Hepatocyte (in vitro differentiated cells): Measurements from ENCODE around the gene COX6B2. TPM values are rescaled to one million over a fixed set of nuclear protein-coding genes. Genes with fewer than 3 reads are reported as not detected.

Experiments
- DNase-seq: peaks from one replicate; pipeline ENCODE4 v3.0.0-alpha.2; 2016; ENCODE audit warnings: low spot score
- H2AFZ ChIP-seq: fragments of 200-600 bp; sonication (generic); 2 replicates; pipeline ENCODE4 v1.6.0; 2016; ENCODE audit warnings: antibody characterized with exemption, mild to moderate bottlenecking
- H3K27ac ChIP-seq: fragments of 200-600 bp; sonication (generic); 2 replicates; pipeline ENCODE4 v1.5.1; 2016; ENCODE audit warnings: mild to moderate bottlenecking
- H3K27me3 ChIP-seq: fragments of 200-600 bp; sonication (generic); 2 replicates; pipeline ENCODE4 v1.6.1; 2016
- H3K36me3 ChIP-seq: fragments of 200-600 bp; sonication (generic); replicated peaks from 2 replicates; pipeline ENCODE4 v1.5.1; 2016; ENCODE audit warnings: low read depth; ENCODE audit not compliant: insufficient read depth
- H3K4me1 ChIP-seq: fragments of 200-600 bp; sonication (generic); 2 replicates; pipeline ENCODE4 v1.5.1; 2016; ENCODE audit warnings: mild to moderate bottlenecking, moderate library complexity; ENCODE audit not compliant: insufficient read depth
- H3K4me2 ChIP-seq: fragments of 200-600 bp; sonication (generic); 2 replicates; pipeline ENCODE4 v1.6.0; 2016
- H3K4me3 ChIP-seq: fragments of 200-600 bp; sonication (generic); 2 replicates; pipeline ENCODE4 v1.5.1; 2016; ENCODE audit warnings: mild to moderate bottlenecking
- H3K79me2 ChIP-seq: fragments of 200-600 bp; sonication (generic); 2 replicates; pipeline ENCODE4 v1.6.0; 2017; ENCODE audit warnings: mild to moderate bottlenecking
- H3K9me2 ChIP-seq: fragments of 200-600 bp; sonication (generic); replicated peaks from 2 replicates; pipeline ENCODE4 v1.6.0; 2017; ENCODE audit warnings: mild to moderate bottlenecking; ENCODE audit not compliant: insufficient read depth
- H3K9me3 ChIP-seq: fragments of 200-600 bp; sonication (generic); 2 replicates; pipeline ENCODE4 v1.5.1; 2016; ENCODE audit warnings: low read depth, mild to moderate bottlenecking
- H4K20me1 ChIP-seq: fragments of 200-600 bp; sonication (generic); 2 replicates; pipeline ENCODE4 v1.6.0; 2016; ENCODE audit warnings: mild to moderate bottlenecking; ENCODE audit not compliant: insufficient read depth, poor library complexity, severe bottlenecking
- EZH2 ChIP-seq: fragments of 200-600 bp; sonication (generic); IDR thresholded peaks from 2 replicates; pipeline ENCODE4 v1.6.1; 2016; ENCODE audit warnings: antibody characterized with exemption, mild to moderate bottlenecking, borderline replicate concordance
- EZH2phosphoT487 ChIP-seq: fragments of 200-600 bp; sonication (generic); IDR thresholded peaks from one replicate; pipeline ENCODE4 v1.6.1; 2018; ENCODE audit warnings: antibody characterized with exemption, mild to moderate bottlenecking, low read depth, moderate library complexity; ENCODE audit not compliant: unreplicated experiment, severe bottlenecking
- WGBS: methylation state at CpG from one replicate; pipeline ENCODE4 v1.1.6; 2016; ENCODE audit warnings: low lambda C conversion rate; ENCODE audit errors: missing lambda C conversion rate; 5-methylcytosine and 5-hydroxymethylcytosine counted together
- polyA plus RNA-seq: library from polyadenylated mRNA; unstranded; fragments of >200 nt; fragmentation: Nextera tagmentation; extraction: Ambion mirVana; gene quantifications from 2 replicates; pipeline ENCODE4 v1.2.1, GENCODE V29; 2016
- total RNA-seq: library from RNA; depleted of rRNA; stranded (reverse); fragments of >200 nt; gene quantifications from 2 replicates; pipeline ENCODE4 v1.2.3, GENCODE V29; 2014
- TF ChIP-seq, protein P1 (sequence below): fragments of 200-600 bp; sonication (generic); IDR thresholded peaks from 2 replicates; pipeline ENCODE4 v1.5.1; 2016; ENCODE audit warnings: antibody characterized with exemption, mild to moderate bottlenecking; ENCODE audit not compliant: poor library complexity

The COX6B2 gene
- total and polyA plus RNA-seq, 2 experiments from 2014 or later = 0.50 to 4.5 TPM

DNA sequence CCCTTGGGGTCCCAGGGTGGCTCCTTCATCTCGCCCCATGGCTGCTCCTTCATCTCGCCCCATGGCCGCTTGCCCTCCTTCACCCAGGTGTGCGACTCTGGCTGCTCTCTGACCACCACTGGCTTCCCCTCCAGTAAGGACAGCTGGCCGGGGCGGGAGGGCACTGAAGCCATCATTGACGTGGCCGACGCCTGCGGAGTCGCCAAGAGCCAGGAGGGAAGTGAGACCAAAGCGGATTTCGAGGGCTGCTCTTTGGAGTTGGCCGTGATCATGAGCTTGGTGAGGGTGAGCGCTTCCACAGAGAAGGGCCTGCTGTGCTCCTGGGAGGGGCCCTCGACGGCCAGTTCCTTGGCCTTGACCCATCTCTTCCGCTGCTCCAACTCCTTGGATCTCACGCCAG, 4.0 kb upstream of the COX6B2 start:
- Histone ChIP-seq H2AFZ (no peak overlapping the region), H3K9me3 (no peaks in the 10 kb centered on the region), H3K4me1 (peaks cover 11% of the 10 kb centered on the region), H3K4me3 (no peak overlapping the region), H3K9me2 (no peaks in the 10 kb centered on the region), H3K27me3 (peaks cover 33% of the 10 kb centered on the region), H3K36me3 (no peaks in the 10 kb centered on the region), H3K4me2 (no peak overlapping the region), H3K27ac (no peak overlapping the region), H4K20me1 (no peaks in the 10 kb centered on the region), H3K79me2 (no peaks in the 10 kb centered on the region)
- TF ChIP-seq EZH2phosphoT487 = no peak
- TF ChIP-seq EZH2 = no peak
- TF ChIP-seq, protein P1, sequence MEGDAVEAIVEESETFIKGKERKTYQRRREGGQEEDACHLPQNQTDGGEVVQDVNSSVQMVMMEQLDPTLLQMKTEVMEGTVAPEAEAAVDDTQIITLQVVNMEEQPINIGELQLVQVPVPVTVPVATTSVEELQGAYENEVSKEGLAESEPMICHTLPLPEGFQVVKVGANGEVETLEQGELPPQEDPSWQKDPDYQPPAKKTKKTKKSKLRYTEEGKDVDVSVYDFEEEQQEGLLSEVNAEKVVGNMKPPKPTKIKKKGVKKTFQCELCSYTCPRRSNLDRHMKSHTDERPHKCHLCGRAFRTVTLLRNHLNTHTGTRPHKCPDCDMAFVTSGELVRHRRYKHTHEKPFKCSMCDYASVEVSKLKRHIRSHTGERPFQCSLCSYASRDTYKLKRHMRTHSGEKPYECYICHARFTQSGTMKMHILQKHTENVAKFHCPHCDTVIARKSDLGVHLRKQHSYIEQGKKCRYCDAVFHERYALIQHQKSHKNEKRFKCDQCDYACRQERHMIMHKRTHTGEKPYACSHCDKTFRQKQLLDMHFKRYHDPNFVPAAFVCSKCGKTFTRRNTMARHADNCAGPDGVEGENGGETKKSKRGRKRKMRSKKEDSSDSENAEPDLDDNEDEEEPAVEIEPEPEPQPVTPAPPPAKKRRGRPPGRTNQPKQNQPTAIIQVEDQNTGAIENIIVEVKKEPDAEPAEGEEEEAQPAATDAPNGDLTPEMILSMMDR = no peak
- 90% methylated on average over 19 of the region's 19 CpGs for WGBS
- no peak for DNase-seq

DNA sequence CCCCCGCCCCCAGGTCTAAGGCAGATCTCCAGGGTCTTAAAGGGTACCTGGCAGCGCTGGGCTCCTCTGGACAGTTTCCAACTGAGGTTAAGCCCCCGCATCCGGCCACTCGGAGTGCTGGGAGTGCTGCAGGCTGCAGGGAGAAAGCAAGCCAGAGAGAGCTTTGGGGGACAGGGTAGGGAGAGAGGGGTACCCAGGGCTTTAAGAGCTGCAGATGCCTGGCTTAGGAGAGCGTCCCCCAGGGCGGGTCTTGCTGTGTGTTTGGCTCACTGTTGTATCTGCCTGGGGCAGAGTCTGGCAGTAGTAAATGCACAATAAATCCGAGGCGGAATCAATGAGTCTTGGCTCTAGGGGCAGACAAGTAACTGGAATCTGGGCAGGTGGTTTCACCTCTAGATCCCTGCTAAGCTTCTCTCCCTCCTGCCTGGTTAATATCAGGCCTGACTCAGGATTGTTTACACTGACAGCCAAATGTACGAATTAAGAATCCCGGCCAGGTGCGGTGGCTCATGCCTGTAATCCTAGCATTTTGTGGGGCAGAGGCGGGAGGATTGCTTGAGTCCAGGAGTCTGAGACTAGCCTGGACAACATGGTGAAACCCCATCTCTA, 798 bp upstream of the COX6B2 start:
- Histone ChIP-seq H3K9me2 (no peaks in the 10 kb centered on the region), H3K27ac (no peak overlapping the region), H3K9me3 (no peaks in the 10 kb centered on the region), H3K4me3 (no peak overlapping the region), H4K20me1 (no peaks in the 10 kb centered on the region), H3K27me3 (peaks cover 54% of the 10 kb centered on the region), H3K79me2 (no peaks in the 10 kb centered on the region), H2AFZ (no peak overlapping the region), H3K4me2 (peak overlapping the region; percentile 97), H3K36me3 (no peaks in the 10 kb centered on the region), H3K4me1 (peaks cover 14% of the 10 kb centered on the region)
- DNase-seq = no peak
- WGBS = 27% methylated on average over 13 of the region's 13 CpGs
- TF ChIP-seq EZH2phosphoT487 (no peak), EZH2 (no peak)
- TF ChIP-seq, protein P1 = no peak

DNA sequence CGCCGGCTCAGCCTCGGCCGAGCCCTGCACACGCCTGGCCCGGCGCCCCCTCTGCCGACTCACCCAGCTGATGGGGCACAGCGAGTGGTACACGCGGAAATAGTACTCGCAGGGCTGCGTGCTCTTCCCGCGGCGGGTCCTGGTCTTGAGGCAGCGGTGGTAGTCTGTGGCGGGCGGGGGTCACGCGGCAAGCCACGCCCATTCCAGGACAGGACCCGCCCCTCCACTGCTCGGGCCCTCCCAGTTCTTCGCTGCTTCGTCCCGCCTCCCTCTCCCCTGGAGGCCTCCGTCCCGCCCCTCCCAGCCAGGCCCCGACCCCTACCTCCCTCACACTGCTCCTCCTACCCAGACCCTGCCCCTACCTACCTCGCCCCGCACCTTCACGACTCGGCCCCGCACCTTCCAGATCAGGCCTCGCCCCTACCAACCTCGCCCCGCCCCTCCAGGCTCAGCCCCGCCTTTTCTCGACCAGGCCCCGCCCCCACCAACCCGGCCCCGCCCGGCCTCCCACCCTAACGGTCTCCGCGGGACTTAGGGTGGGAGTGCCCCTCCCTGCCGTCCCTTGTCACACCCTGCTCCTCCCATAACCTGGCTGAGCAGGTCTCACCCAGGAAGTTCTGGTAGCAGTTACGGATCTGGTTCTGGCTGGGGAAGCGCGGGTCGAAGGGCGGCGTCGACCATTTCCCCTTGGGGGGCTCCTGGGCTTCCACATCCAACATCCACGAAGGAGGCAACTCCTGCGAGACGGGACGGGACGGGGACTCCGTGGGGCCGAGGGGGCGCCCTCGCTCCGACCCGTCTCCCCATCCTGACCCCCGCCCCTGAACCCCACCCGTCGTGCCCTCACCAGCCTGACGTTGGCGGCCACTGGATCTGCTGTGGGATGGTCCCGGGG, 469 bp downstream of the COX6B2 start:
- Histone ChIP-seq H2AFZ (peak overlapping the region; percentile 46), H3K9me2 (no peaks in the 10 kb centered on the region), H3K4me3 (peak overlapping the region; percentile 33), H3K9me3 (no peaks in the 10 kb centered on the region), H3K27me3 (peaks cover 54% of the 10 kb centered on the region), H3K27ac (no peak overlapping the region), H4K20me1 (no peaks in the 10 kb centered on the region), H3K79me2 (no peaks in the 10 kb centered on the region), H3K4me2 (peak overlapping the region; percentile 97), H3K4me1 (peaks cover 14% of the 10 kb centered on the region), H3K36me3 (no peaks in the 10 kb centered on the region)
- peak; percentile 84 for DNase-seq
- WGBS = 4% methylated on average over 42 of the region's 72 CpGs
- TF ChIP-seq, protein P1 = no peak
- TF ChIP-seq EZH2 = no peak
- no peak for TF ChIP-seq EZH2phosphoT487
